Common myeloid progenitor, CD34-positive (primary cell): ENCODE data around the gene SCD5.
A peak's percentile ranks its signal among the peaks of the same experiment; 100 is the strongest.

Source experiments
- CTCF ChIA-PET: fragments of 350-600 bp; sonication (Branson Sonifier 250); formaldehyde crosslinking; loops from one replicate; lab custom pipeline; 2021; ENCODE audit warnings: antibody characterized with exemption; lab: Charles Lee
- POLR2A ChIA-PET: fragments of 350-600 bp; sonication (Branson Sonifier 250); formaldehyde crosslinking; loops from one replicate; lab custom pipeline; 2021; ENCODE audit warnings: antibody characterized with exemption; lab: Charles Lee
- DNase-seq, 3 donors: peaks; one replicate each; pipeline versions ENCODE4 v3.0.0 to v3.0.0-alpha.2; 2013
- H3K27ac ChIP-seq, 2 experiments: 1 replicate in 1 of 2; 2 replicates in 1 of 2; pipeline ENCODE4 v1.7.0; 2013; ENCODE audit warnings: inconsistent platforms in 2 of 2, low read length in 2 of 2, mild to moderate bottlenecking in 2 of 2, low read depth in 1 of 2, moderate library complexity in 1 of 2; ENCODE audit not compliant: severe bottlenecking in 2 of 2, insufficient read depth in 1 of 2, poor library complexity in 1 of 2
- H3K27me3 ChIP-seq, 5 experiments: replicated peaks in 2 of 5; 1 replicate in 3 of 5; 2 replicates in 2 of 5; pipeline versions ENCODE4 v1.6.1 to v1.7.0; 2013; ENCODE audit warnings: low read length in 4 of 5, mild to moderate bottlenecking in 2 of 5, moderate library complexity in 2 of 5, inconsistent platforms in 1 of 5; ENCODE audit not compliant: insufficient read depth in 5 of 5, control insufficient read depth in 4 of 5
- H3K36me3 ChIP-seq, 4 experiments: 1 replicate in 2 of 4; 2 replicates in 2 of 4; pipeline versions ENCODE4 v1.6.1 to v1.7.0; 2013; ENCODE audit warnings: low read length in 3 of 4, control low read depth in 1 of 4, mild to moderate bottlenecking in 1 of 4; ENCODE audit not compliant: control insufficient read depth in 4 of 4, insufficient read depth in 4 of 4
- H3K4me1 ChIP-seq, 4 experiments: 1 replicate in 3 of 4; 2 replicates in 1 of 4; pipeline versions ENCODE4 v1.6.1 to v1.7.1; 2013; ENCODE audit warnings: low read length in 3 of 4, mild to moderate bottlenecking in 3 of 4, control low read depth in 1 of 4, inconsistent platforms in 1 of 4, moderate library complexity in 1 of 4; ENCODE audit not compliant: control insufficient read depth in 4 of 4, insufficient read depth in 4 of 4; ENCODE audit errors: control extremely low read depth in 1 of 4
- H3K4me3 ChIP-seq, 7 experiments: 1 replicate in 4 of 7; 2 replicates in 3 of 7; pipeline versions ENCODE4 v1.5.1 to v1.7.0; 2013; ENCODE audit warnings: mild to moderate bottlenecking in 7 of 7, low read length in 6 of 7, moderate library complexity in 6 of 7, inconsistent platforms in 2 of 7, low read depth in 2 of 7, control low read depth in 1 of 7; ENCODE audit not compliant: insufficient read depth in 4 of 7, control insufficient read depth in 1 of 7; ENCODE audit errors: extremely low read depth in 1 of 7
- H3K9me3 ChIP-seq, 5 experiments: 1 replicate in 4 of 5; 2 replicates in 1 of 5; pipeline versions ENCODE4 v1.6.1 to v1.7.1; 2013; ENCODE audit warnings: low read length in 4 of 5, mild to moderate bottlenecking in 2 of 5, inconsistent platforms in 1 of 5, low read depth in 1 of 5, moderate library complexity in 1 of 5; ENCODE audit not compliant: control insufficient read depth in 4 of 5, insufficient read depth in 2 of 5; ENCODE audit errors: control extremely low read depth in 1 of 5
- WGBS: methylation state at CpG from one replicate; pipeline ENCODE4 v1.1.5; 2013; ENCODE audit not compliant: insufficient coverage; 5-methylcytosine and 5-hydroxymethylcytosine counted together

SCD5 gene

DNA sequence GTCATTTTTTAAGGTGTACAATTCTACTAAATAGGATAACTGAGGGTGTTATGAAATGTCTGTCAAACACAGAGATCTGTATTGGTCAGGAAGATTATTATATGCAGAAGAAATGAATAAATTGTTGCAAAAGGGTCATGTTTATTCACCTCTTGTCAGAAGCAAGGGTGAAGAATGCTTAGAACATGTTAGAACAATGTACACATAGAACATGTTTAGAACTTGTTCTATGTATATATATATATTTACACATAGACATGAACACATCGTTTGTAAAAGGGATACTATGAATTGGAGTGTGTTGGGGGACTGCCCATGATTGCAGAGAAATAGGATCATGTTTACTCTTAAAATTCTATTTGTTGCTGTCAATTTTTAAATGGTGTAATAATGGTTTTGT lies 208.8 kb downstream of the SCD5 start:
- POLR2A ChIA-PET: no interaction called here
- WGBS: no CpG with 5 or more reads among the region's 1 CpG
- DNase-seq: no peak
- CTCF ChIA-PET: interaction anchor here (1.1 kb wide), 1 partner anchor 35 kb away, joined by 3 read pairs; no protein-coding TSS in a partner anchor
- no peaks in the 10 kb centered on the region for H3K9me3 ChIP-seq
- no peaks in the 10 kb centered on the region for H3K36me3 ChIP-seq
- peaks cover 0 to 4% (median 0%) of the 10 kb centered on the region in 5 experiments for H3K27me3 ChIP-seq
- no peak overlapping the region for H3K27ac ChIP-seq
- H3K4me3 ChIP-seq: no peak overlapping the region
- no peaks in the 10 kb centered on the region for H3K4me1 ChIP-seq

DNA sequence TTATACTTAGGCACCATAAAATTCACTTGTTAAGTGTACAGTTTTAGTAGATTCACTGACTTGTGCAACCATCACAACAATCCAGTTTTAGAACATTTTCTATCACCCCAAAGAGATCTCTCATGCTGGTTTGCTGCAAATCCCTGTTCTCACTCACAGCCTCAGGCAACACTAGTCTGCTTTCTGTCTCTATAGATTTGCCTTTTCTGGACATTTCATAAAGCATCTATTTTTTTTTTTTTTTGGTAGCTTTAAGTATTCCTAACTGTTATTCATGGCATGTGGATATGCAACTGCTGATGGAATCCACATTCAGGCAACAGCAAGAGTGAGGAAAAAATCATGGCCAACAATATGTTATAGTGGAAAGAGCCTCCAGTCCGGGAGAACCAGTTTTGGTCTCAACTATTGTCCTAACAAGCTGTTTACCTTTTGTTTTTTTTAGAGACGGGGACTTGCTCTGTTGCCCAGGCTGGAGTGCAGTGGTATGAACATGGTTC lies 209.8 kb downstream of the SCD5 start:
- H3K9me3 ChIP-seq: no peaks in the 10 kb centered on the region
- CTCF ChIA-PET: interaction anchor here (1.1 kb wide), 1 partner anchor 34 kb away, joined by 3 read pairs; no protein-coding TSS in a partner anchor
- peaks cover 0 to 4% (median 0%) of the 10 kb centered on the region in 5 experiments for H3K27me3 ChIP-seq
- no peak overlapping the region for H3K4me3 ChIP-seq
- no peaks in the 10 kb centered on the region for H3K4me1 ChIP-seq
- no peak overlapping the region for H3K27ac ChIP-seq
- H3K36me3 ChIP-seq: no peaks in the 10 kb centered on the region
- 82% methylated on average over 2 of the region's 2 CpGs for WGBS
- DNase-seq: no peak
- POLR2A ChIA-PET: no interaction called here

DNA sequence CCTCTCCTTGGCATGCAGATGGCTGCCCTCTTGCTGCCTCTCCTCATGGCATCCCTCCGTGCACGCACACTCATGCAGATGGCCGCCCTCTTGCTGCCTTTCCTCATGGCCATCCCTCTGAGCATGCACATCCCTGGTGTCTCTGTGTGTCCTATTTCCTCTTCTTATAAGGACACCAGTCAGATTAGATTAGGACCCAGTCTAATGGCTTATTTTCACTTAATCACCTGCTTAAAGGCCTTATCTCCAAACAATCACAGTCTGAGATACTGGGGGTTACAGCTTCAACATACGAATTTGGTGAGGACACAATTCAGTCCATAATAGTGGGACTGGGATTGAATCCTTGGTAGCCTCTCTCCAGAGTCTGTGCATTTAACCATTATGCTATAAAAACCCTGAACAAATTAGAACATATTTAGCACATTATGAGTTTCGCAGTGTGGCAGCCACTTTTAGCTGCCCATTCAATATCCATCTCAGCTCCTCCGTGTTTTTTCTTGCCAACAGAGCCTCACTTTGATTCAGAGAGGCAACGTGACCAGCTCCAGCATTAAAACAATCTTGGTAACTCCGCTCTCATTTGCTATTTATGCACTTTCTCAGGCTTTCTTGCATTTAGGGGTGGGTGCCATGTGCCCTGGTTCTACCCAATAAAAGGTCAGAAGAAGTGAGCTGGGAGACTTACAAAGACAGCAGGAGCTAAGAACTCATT lies 210.6 kb downstream of the SCD5 start:
- H3K4me1 ChIP-seq: no peaks in the 10 kb centered on the region

DNA sequence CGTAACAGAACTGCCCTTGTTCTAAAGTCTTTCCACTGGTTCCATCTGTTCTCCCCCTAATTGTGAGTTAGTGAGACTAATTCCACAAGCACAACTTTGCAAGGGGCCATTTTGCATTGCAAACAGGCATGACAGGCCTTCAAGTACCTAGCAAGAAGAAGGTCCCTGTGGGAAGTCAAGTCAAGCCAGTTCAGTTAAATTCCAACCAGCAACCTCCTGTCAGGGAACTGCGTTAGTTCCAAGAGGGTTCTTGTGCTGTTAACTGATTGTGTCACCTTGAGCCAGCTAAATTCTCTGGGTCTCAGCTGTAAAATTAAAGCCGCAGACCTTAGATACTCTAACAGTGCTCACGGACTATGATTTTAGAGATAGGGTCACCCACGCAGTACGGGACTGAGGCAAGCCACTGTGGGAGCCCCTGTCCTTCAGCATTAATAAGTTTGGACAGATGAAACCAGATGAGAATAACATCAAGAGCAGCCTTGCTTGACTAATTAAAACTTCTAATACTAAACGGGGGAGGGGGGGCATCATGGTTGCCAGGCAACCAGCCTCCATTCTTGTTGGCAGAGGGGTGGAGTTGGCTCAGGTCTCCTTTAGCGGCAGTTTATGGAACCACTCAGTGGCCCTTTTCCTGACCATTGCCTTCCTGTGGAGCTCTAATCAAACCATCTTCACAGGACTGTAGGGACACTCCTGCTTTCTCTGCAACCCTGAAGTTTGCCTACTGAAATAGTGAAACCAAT lies 212.7 kb downstream of the SCD5 start:
- Histone ChIP-seq H3K4me3 (no peak overlapping the region), H3K27ac (no peak overlapping the region), H3K9me3 (no peaks in the 10 kb centered on the region), H3K36me3 (no peaks in the 10 kb centered on the region), H3K4me1 (no peaks in the 10 kb centered on the region), H3K27me3 (no peaks in the 10 kb centered on the region)
- 91% methylated on average over 8 of the region's 8 CpGs for WGBS
- POLR2A ChIA-PET: no interaction called here
- CTCF ChIA-PET: no interaction called here
- DNase-seq: no peak

More for the DNA sequence above, 210.6 kb downstream of the SCD5 start:
- Histone ChIP-seq H3K27ac (no peak overlapping the region), H3K4me3 (no peak overlapping the region), H3K36me3 (no peaks in the 10 kb centered on the region), H3K9me3 (no peaks in the 10 kb centered on the region), H3K27me3 (peaks cover 0 to 4% (median 0%) of the 10 kb centered on the region in 5 experiments)
- ChIA-PET CTCF (no interaction called here), POLR2A (interaction anchor here (0.6 kb wide), 2 partner anchors 25 to 143 kb away, joined by 3 read pairs; no protein-coding TSS in a partner anchor)
- WGBS: 100% methylated on average over 8 of the region's 8 CpGs
- DNase-seq: no peak

DNA sequence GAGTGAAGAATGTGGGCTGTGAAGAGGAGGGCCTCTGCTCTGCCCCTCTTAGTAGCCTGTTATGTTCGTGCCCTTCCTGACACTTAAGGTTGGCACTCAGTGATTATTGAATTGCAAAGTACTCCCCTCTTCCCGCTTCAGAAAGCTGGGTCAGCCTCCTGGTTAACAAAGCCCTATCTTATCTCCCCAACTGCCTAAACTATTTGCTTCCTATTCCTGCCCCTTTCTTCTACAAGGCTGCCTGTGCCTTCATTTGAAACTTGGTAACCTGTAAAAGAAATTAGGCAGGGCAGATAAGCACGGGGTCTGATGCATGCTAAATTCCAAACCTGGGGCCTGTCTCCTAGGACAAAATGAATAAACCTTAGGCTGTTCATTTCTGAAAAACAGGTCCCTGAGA lies 213.7 kb downstream of the SCD5 start:
- no peaks in the 10 kb centered on the region for H3K4me1 ChIP-seq
- H3K27me3 ChIP-seq: no peaks in the 10 kb centered on the region
- H3K36me3 ChIP-seq: no peaks in the 10 kb centered on the region
- no peak overlapping the region for H3K27ac ChIP-seq
- POLR2A ChIA-PET: no interaction called here
- H3K9me3 ChIP-seq: no peaks in the 10 kb centered on the region
- H3K4me3 ChIP-seq: no peak overlapping the region
- WGBS: 25% methylated on average over 2 of the region's 3 CpGs
- CTCF ChIA-PET: no interaction called here
- DNase-seq: peak in 2 of 3 donors; percentile 11 to 32

DNA sequence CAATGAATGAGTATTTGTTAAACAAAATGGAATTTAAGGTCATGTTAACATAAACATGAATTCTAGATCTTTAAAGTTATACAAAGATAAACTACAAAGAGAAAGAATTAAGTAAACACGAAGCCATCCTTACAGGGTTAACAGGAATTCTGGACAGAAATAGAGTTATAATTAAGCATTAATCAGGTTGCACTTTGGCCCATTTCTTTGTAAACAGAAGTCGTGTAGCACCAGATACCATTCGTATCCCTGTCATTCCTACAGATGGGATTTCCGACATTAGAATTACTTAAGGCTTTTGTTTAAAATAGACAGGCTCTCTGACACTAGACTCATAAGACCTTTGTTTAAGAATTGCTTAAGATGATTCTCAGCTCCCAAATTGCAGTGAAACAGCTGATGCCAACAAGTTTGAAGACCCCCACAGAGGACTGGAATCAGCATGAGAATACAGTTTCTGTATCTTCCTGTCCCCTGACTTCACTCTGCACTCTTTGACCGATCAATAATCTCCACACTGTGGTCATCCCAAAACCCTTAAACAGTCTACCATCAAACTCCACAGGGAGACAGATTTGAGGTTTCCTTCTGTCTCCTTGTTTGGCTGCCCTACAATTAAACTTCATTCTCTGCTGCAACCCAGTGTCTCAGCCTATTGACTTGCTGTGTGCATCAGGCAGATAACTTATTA lies 214.6 kb downstream of the SCD5 start:
- no peaks in the 10 kb centered on the region for H3K4me1 ChIP-seq
- WGBS: 97% methylated on average over 4 of the region's 5 CpGs
- H3K36me3 ChIP-seq: no peaks in the 10 kb centered on the region
- CTCF ChIA-PET: interaction anchor here (1.1 kb wide), 1 partner anchor 22 kb away, joined by 3 read pairs; no protein-coding TSS in a partner anchor
- no peaks in the 10 kb centered on the region for H3K27me3 ChIP-seq
- POLR2A ChIA-PET: no interaction called here
- H3K4me3 ChIP-seq: no peak overlapping the region
- H3K27ac ChIP-seq: no peak overlapping the region
- DNase-seq: peak in 1 of 3 donors; percentile 13
- H3K9me3 ChIP-seq: no peaks in the 10 kb centered on the region
